Urothelium cell line (cell line): ENCODE results near the gene TRAPPC10.

Experiments
- DNase-seq: peaks from one replicate; pipeline ENCODE4 v3.0.0; 2011; ENCODE audit warnings: low spot score, mixed read lengths
- FAIRE-seq: peaks from 2 replicates; lab custom pipeline; 2011; peaks lifted over from hg19 to GRCh38; lab: Jason Lieb, UNC

TRAPPC10 gene

GRCh38 chr21:44063151-44063912 lies 51.2 kb downstream of the TRAPPC10 start:
- FAIRE-seq (no peak), DNase-seq (no peak)

GRCh38 chr21:44064852-44065403 lies 52.8 kb downstream of the TRAPPC10 start:
- FAIRE-seq (no peak), DNase-seq (no peak)

- no peak for FAIRE-seq
- no peak for DNase-seq
Observed at GRCh38 chr21:44065428-44065827, 53.3 kb downstream of the TRAPPC10 start.

- DNase-seq (no peak), FAIRE-seq (no peak)
Observed at GRCh38 chr21:44066116-44066515, 54.0 kb downstream of the TRAPPC10 start.

- DNase-seq, result no peak
Observed at GRCh38 chr21:44067011-44067839, 55.1 kb downstream of the TRAPPC10 start.

GRCh38 chr21:44070391-44070790 lies 58.3 kb downstream of the TRAPPC10 start:
- no peak for DNase-seq
- no peak for FAIRE-seq

More at GRCh38 chr21:44067011-44067839, 55.1 kb downstream of the TRAPPC10 start:
- FAIRE-seq, result no peak

- FAIRE-seq (no peak), DNase-seq (no peak)
Observed at GRCh38 chr21:44071359-44072104, 59.4 kb downstream of the TRAPPC10 start.

GRCh38 chr21:44072111-44072510 lies 60.0 kb downstream of the TRAPPC10 start:
- FAIRE-seq, result no peak
- no peak for DNase-seq

GRCh38 chr21:44074315-44074958 lies 62.3 kb downstream of the TRAPPC10 start:
- FAIRE-seq (no peak), DNase-seq (no peak)

- no peak for DNase-seq
- no peak for FAIRE-seq
Observed at GRCh38 chr21:44076316-44076715, 64.2 kb downstream of the TRAPPC10 start.

GRCh38 chr21:44078411-44078981 lies 66.4 kb downstream of the TRAPPC10 start:
- FAIRE-seq (no peak), DNase-seq (no peak)

- FAIRE-seq, result no peak
- DNase-seq, result no peak
Observed at GRCh38 chr21:44079446-44079845, 67.3 kb downstream of the TRAPPC10 start.

GRCh38 chr21:44079846-44080245 lies 67.7 kb downstream of the TRAPPC10 start:
- FAIRE-seq, result no peak

GRCh38 chr21:44082648-44083440 lies 70.7 kb downstream of the TRAPPC10 start:
- no peak for DNase-seq
- no peak for FAIRE-seq

More at GRCh38 chr21:44079846-44080245, 67.7 kb downstream of the TRAPPC10 start:
- no peak for DNase-seq

- FAIRE-seq (no peak), DNase-seq (no peak)
Observed at GRCh38 chr21:44083631-44084291, 71.7 kb downstream of the TRAPPC10 start.

- DNase-seq, result no peak
- FAIRE-seq, result no peak
Observed at GRCh38 chr21:44084496-44085241, 72.6 kb downstream of the TRAPPC10 start.

GRCh38 chr21:44085491-44086321 lies 73.6 kb downstream of the TRAPPC10 start:
- DNase-seq (no peak), FAIRE-seq (no peak)
